GM12892 (cell line): ENCODE data around the gene SEMA3F.

Experiments used
- DNase-seq: peaks from one replicate; pipeline ENCODE4 v3.0.0; 2011; ENCODE audit not compliant: insufficient read length
- FAIRE-seq: peaks from 2 replicates; lab custom pipeline; 2011; peaks lifted over from hg19 to GRCh38; lab: Jason Lieb, UNC
- POLR2A ChIP-seq: IDR thresholded peaks from 2 replicates; pipeline ENCODE4 v1.6.1; 2011; ENCODE audit warnings: low read depth, low read length, control low read depth
- POLR2AphosphoS5 ChIP-seq: IDR thresholded peaks from 2 replicates; pipeline ENCODE4 v1.6.1; 2011; ENCODE audit warnings: low read depth, low read length, control low read depth
- TAF1 ChIP-seq: IDR thresholded peaks from 2 replicates; pipeline ENCODE4 v1.6.1; 2011; ENCODE audit warnings: low read depth, mild to moderate bottlenecking, control low read depth, low read length, borderline replicate concordance

SEMA3F gene

DNA sequence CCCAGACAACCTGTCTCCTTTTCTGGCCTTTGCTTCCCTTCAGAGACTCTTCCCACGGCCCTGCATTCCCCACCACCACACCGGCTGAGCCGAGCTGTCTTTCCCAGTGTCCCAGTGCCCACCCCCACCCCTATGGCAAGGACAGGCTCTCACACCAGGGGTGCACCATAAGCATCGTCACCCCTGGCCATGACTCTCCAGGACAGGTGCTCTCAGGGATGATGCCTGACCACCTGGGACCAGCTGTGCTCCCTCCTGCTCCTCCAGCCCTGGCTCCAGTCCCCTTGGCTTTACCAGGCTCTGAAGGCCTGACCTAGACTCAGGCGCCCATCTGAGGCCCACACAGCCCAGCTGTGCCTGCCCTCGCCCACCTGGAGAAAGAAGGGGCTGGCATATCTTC is 17.6 kb upstream of the SEMA3F start:
- DNase-seq (no peak), FAIRE-seq (no peak)
- no peak for TF ChIP-seq POLR2A

DNA sequence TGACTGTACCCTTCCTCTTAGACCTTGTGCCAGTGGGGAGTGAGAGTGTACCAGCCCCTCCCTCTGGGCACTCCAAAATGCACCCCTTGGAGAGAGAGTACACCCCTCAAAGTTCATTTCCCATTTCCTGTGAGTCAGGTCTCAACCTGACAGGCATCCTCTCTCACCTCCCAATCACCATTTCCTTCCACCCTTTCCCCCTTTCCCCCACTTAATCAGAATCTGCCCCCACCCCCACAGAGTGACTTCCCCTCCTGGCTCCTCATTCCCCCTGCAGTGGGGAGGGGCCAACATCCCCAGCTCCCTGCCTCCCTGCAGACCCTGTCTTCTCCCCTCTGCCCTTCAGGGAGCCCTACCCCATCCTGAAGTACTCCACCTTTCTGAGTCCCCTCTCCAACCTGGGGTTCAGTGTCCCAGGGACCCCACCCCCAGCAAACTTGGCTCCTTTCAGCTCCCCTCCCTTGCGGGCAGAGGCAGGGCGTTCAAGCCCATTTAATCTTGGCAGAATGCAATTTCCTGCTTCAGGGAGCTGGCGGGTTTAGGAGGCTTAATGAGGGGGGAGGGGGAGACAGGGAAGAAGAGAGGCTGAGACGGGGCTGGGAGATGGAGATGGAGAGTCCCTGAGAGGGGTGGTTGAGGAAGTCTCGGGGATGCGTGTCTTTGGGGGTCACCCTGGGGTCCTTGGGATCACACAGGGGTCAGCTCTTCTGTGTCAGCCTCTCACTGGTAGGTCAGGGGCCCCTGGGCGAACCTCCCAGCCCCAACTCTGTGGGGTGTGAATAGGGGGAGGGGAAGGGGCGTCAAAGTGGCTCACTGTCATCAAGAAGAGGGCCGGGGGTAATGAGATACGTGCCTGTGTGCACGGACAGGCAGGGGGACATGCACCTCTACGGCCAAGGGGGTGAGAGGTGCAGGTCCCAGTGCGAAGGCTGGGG is 16.6 kb upstream of the SEMA3F start:
- TF ChIP-seq POLR2AphosphoS5: no peak
- TF ChIP-seq POLR2A: no peak
- no peak for TF ChIP-seq TAF1
- FAIRE-seq: no peak
- no peak for DNase-seq

DNA sequence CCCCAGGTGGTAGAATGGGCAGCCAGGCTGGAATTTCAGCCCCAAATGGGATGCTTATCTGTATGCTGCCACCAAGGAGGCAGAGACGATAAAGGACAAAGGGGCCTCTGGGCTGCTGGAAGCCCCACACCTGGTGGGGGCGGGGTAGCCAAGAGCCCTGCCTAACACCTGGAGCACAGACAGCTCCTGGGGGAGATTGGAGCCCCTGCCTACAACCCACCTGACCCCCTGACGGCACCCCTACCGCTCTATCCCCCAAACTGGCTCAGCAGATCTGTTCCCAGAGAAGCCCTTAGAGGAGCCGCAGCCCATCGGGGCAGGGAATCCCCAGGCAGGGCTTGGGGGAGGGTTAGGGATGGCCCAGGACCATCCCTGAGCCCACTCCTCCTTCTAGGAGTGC is 15.8 kb upstream of the SEMA3F start:
- DNase-seq (no peak), FAIRE-seq (no peak)
- TF ChIP-seq TAF1: no peak
- no peak for TF ChIP-seq POLR2A
- TF ChIP-seq POLR2AphosphoS5: no peak

DNA sequence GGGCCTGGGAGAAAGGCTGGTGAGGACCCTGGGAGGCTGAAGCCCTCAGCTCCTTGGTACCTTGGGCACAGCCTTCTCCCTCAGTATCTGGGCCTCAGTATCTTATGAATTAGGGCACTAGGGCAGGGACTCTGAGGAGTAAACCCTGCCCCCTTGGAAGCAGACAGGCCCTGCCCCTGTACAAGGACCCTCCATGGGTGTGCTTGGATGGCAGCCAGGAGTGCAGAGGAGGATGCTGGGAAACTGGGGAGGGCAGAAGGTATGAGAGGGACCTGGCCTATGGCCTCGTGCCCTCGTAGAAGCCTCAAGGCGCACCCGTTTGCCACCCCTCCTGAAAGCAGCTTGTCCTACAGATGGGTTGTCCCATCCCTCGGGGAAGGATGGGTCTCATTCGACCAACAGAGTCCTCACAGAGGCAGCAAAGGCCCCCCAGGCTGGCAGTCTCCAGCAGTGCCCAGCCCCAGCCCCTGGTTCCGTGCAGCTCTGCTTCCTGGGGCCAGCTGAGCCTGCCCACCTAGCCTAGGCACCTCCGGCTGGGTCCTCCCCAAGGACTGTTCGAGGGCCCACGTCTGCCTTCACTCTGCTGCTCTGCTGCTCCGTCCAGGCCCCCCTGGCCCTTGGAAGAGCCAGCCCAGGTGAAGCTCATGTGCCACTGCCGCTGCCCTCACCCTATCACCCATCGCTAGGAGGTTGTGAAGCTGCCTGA is 15.3 kb upstream of the SEMA3F start:
- no peak for TF ChIP-seq TAF1
- no peak for TF ChIP-seq POLR2A
- no peak for TF ChIP-seq POLR2AphosphoS5
- DNase-seq (no peak), FAIRE-seq (no peak)

DNA sequence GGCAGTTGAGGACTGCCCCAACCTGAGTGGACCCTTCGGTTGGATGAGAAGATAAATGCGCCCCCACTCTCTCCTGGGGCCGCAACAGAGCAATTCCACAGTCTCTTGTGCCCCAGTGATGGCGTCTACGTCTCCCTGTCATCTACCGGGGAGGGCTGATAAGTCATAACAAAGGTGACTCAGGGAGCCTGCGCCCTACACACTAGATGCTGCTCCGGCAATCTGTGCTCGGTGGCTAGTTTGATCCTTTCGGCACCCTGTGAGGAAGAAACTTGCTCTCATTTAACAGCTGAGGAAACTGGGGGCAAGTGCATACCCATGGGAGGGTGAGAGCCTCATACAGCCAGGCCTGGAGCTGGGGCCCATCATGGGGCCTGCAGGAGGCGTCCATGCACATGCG is 14.1 kb upstream of the SEMA3F start:
- FAIRE-seq: no peak

DNA sequence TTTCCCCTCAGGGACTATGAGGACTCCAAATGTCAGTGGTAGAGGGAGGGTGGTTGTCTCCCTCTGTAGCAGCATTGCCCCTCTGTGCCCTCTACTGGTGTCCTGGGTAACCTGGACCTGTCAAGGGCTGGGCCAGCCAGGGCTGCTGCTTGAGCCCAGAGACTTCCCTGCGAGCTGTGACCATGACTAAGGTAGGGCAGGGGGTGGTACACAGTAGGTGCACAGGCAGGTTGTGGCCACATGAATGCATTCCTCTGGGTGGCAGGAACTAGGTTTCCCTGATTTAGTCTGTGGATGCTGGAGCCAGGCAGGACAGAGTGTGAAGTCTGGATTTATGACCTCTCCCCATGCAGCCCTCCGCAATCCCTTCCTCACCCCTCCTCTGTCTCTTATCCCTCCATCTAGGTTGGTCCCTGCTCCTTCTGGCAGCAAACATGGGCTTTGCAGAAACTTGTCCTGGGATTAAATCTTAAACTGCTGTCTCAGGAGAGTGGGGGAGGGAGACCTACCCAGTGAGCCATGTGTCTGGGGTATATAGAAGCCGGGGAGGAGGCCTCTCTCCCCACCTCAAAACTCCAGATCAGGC is 8.7 kb upstream of the SEMA3F start:
- no peak for TF ChIP-seq TAF1
- TF ChIP-seq POLR2AphosphoS5: no peak
- no peak for TF ChIP-seq POLR2A
- DNase-seq: no peak
- no peak for FAIRE-seq

More for the DNA sequence above, 14.1 kb upstream of the SEMA3F start:
- no peak for DNase-seq
- no peak for TF ChIP-seq POLR2A
- TF ChIP-seq POLR2AphosphoS5: no peak
- no peak for TF ChIP-seq TAF1

DNA sequence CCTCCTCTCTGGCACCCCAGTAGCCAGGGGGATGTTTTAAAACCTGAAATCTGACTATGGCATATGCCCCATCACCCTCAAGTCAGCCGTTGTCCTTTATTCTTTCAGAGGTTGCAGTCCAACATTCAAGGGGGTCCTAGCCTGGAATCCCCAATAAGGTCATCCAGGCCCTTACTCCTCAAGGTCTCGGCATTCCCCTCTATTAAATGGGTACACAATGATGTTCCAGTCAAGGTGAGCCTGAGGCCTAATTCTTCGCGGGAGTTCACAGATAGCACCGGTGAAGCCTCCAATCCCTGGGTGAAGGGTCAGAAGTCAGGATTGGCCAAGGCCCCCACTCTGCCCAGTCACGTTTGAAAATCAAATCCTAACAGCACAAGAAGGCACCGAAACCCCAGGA is 8.1 kb upstream of the SEMA3F start:
- TF ChIP-seq POLR2A (no peak), POLR2AphosphoS5 (no peak), TAF1 (no peak)
- DNase-seq (no peak), FAIRE-seq (no peak)

DNA sequence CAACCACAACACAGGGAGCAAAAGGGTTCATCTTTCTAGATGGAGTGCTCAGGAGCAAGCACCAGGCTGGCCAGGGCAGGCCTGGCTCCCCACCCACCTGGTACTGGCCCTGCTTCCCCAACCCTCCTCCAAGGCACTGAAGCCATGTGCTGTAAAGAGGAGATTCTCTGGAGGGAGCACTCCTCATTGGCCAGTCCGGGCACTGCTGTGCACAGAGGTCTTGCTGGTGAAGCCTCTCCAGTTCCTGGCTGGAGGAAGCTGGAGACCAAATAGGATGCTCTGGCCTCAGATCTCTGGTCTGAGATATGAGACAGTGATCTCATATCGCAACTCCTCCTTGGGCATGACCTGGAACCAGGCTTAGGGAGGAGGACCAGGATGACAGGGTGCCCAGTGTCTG is 7.7 kb upstream of the SEMA3F start:
- no peak for DNase-seq
- no peak for TF ChIP-seq POLR2A
- no peak for TF ChIP-seq POLR2AphosphoS5
- no peak for TF ChIP-seq TAF1
- FAIRE-seq: no peak

DNA sequence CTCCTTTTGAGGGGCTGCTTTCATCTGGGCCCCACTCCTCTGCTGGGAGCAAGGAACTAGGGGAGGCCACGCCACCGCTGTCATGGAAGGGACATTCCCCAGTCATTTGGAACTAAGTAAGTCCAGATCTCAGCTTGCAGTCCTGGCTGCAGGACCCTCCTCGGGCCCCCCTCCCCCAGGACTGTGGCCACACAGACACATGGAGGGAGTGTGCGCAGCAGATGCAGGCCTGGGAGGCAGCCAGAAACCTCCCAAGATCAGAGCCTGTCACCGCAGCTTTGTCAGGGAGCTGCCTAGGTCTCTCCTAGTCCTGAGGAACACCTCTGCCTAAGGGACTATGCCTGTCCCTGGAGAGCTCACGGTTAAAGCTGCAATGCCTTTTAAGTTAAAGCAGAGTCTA is 7.3 kb upstream of the SEMA3F start:
- FAIRE-seq (no peak), DNase-seq (no peak)
- TF ChIP-seq TAF1: no peak
- no peak for TF ChIP-seq POLR2A
- TF ChIP-seq POLR2AphosphoS5: no peak

DNA sequence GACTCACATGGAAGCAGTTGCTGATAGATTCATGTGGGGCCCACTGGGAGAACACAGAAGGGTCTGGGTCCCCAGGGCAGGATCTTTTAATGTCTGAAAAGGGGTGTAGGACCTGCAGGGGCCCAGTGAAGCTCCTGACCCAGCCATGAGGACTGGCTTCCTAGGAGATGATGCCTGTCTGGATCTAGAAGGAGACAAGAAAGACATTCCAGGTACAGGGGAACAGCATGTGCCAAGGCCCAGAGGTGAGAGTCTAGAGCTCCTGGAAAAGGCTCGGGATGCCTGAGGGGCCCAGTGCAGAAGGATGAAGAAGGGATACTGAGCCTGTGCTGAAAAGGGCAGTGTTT is 4.7 kb upstream of the SEMA3F start:
- TF ChIP-seq POLR2AphosphoS5 (no peak), TAF1 (no peak), POLR2A (no peak)
- DNase-seq: no peak
- no peak for FAIRE-seq

DNA sequence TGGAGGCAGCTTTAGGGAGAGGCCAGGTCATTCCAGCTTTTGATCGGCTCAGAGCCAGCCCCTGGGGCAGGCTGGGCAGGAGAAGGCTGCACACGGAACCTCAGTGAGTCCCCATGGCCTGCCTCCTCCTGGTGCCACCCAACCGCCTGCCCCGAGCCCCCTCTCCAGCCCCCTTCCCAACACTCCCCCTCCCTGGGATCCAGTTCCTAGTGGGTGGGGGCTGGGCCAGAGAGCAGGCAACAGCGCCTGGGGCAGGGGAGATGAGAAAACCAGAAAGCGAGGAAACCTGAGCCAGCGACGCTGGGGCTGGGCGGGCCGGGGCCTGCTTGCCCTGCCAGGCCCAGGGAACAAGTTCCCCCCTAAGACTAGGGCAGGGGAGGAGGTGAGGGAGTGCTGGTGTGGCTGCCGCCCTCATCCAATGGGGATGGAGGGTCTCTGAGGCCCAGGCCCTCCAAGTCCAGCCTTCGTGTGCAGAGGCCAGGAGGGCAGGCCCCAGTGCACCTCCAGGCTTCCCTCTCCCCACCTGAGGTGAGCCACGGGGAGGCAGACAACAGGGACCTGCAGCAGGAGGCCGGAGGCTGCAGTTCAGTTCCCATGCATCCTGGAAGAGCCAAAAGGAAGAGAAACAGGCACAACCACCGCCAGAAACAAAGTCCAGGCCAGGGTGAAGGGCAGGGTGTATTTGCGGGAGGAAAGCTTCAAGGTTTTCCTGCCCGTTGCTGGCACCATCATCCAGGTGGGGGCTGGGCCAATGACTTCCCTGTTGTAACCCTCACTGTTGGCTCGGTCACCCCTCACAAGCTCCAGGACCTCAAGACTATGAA is 4.0 kb upstream of the SEMA3F start:
- no peak for TF ChIP-seq POLR2A
- TF ChIP-seq POLR2AphosphoS5: no peak
- TF ChIP-seq TAF1: no peak
- FAIRE-seq: no peak
- no peak for DNase-seq
